ENCODE data around the gene MLLT10. TPM values are rescaled to one million over a fixed set of nuclear protein-coding genes. Genes with fewer than 3 reads are reported as not detected.

MLLT10 gene
- polyA plus RNA-seq, 4 donors, result 8.9 to 34.3 (median 13.4) TPM

- no peak for DNase-seq
- no peak for FAIRE-seq
- WGBS, 3 donors, result 95 to 99% (median 96%) methylated on average over 5 of the region's 5 CpGs
These were observed 115.4 kb downstream of the MLLT10 start for GRCh38 chr10:21649454-21649872.

GRCh38 chr10:21650353-21650752 is 116.3 kb downstream of the MLLT10 start:
- no peaks in the 10 kb centered on the region for H3K4me1 ChIP-seq (ENCODE audit: control insufficient read depth in 3 of 3, insufficient read depth in 2 of 3, low read depth in 1 of 3, low read length in 2 of 3)
- no peak overlapping the region for H3K4me3 ChIP-seq (ENCODE audit: low read depth in 1 of 3, low read length in 3 of 3)
- 83 to 97% (median 92%) methylated on average over 2 of the region's 2 CpGs for WGBS, 3 donors
- H3K27ac ChIP-seq (ENCODE audit: low read depth in 1 of 3, low read length in 2 of 3), result no peak overlapping the region
- FAIRE-seq (no peak), DNase-seq (no peak)
- H3K36me3 ChIP-seq (ENCODE audit: control insufficient read depth in 3 of 3, insufficient read depth in 2 of 3, low read depth in 1 of 3, low read length in 3 of 3), result peaks cover 0 to 18% (median 0%) of the 10 kb centered on the region in 3 donors
- no peaks in the 10 kb centered on the region for H3K9me3 ChIP-seq (ENCODE audit: control insufficient read depth in 2 of 2, insufficient read depth in 1 of 2, low read depth in 1 of 2, low read length in 1 of 2)
- H3K27me3 ChIP-seq (ENCODE audit: control insufficient read depth in 3 of 3, insufficient read depth in 3 of 3, low read length in 3 of 3), result no peaks in the 10 kb centered on the region

More at GRCh38 chr10:21649454-21649872, 115.4 kb downstream of the MLLT10 start:
- Histone ChIP-seq H3K4me1 (ENCODE audit: control insufficient read depth in 3 of 3, insufficient read depth in 2 of 3, low read depth in 1 of 3, low read length in 2 of 3) (no peaks in the 10 kb centered on the region), H3K9me3 (ENCODE audit: control insufficient read depth in 2 of 2, insufficient read depth in 1 of 2, low read depth in 1 of 2, low read length in 1 of 2) (no peaks in the 10 kb centered on the region), H3K36me3 (ENCODE audit: control insufficient read depth in 3 of 3, insufficient read depth in 2 of 3, low read depth in 1 of 3, low read length in 3 of 3) (peaks cover 0 to 18% (median 2%) of the 10 kb centered on the region in 3 donors), H3K27me3 (ENCODE audit: control insufficient read depth in 3 of 3, insufficient read depth in 3 of 3, low read length in 3 of 3) (no peaks in the 10 kb centered on the region), H3K4me3 (ENCODE audit: low read depth in 1 of 3, low read length in 3 of 3) (no peak overlapping the region), H3K27ac (ENCODE audit: low read depth in 1 of 3, low read length in 2 of 3) (no peak overlapping the region)

DNA sequence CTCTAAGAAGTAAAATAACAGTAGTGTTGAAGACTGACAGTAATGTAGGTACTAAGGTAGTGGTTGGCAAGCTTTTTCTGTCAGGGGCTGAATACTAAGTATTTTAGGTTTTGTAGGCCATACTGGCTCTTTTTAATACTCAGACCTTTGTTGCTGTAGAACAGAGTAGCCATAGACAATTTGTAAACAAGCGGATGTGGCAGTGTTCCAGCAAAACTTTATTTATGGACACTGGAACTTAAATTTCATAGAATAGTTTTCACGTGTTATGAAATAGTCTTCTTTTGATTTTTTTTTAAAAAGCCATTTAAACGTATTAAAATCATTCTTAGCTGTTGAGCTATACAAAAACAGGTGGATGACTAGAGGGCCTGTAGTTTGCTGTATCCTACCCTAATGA is 121.2 kb downstream of the MLLT10 start:
- Histone ChIP-seq H3K27ac (ENCODE audit: low read depth in 1 of 3, low read length in 2 of 3) (no peak overlapping the region), H3K9me3 (ENCODE audit: control insufficient read depth in 2 of 2, insufficient read depth in 1 of 2, low read depth in 1 of 2, low read length in 1 of 2) (no peaks in the 10 kb centered on the region), H3K4me1 (ENCODE audit: control insufficient read depth in 3 of 3, insufficient read depth in 2 of 3, low read depth in 1 of 3, low read length in 2 of 3) (no peaks in the 10 kb centered on the region), H3K4me3 (ENCODE audit: low read depth in 1 of 3, low read length in 3 of 3) (no peak overlapping the region), H3K36me3 (ENCODE audit: control insufficient read depth in 3 of 3, insufficient read depth in 2 of 3, low read depth in 1 of 3, low read length in 3 of 3) (peaks cover 0 to 16% (median 0%) of the 10 kb centered on the region in 3 donors), H3K27me3 (ENCODE audit: control insufficient read depth in 3 of 3, insufficient read depth in 3 of 3, low read length in 3 of 3) (no peaks in the 10 kb centered on the region)
- DNase-seq, result no peak
- FAIRE-seq, result no peak
- 76 to 93% (median 90%) methylated on average over 3 of the region's 3 CpGs for WGBS, 3 donors

DNA sequence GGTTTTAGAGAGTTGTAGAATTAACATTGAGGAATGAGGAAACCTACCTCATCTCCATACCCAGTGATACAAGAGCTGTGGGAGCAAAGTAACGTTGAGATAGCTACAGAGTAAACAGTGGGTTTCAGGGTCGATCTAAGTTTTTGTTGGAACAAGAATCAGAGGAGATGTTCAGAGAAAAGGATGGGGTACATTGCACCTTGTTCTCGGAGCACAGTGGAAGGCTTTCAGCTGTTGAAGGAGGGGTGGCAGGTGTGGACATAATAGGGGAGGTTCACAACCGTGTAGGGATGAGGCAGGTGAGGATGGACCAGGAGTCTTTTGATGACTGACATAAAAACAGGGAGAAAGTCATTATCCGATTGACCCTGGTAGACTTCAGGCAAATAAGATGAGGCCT is 121.7 kb downstream of the MLLT10 start:
- Histone ChIP-seq H3K27ac (ENCODE audit: low read depth in 1 of 3, low read length in 2 of 3) (no peak overlapping the region), H3K27me3 (ENCODE audit: control insufficient read depth in 3 of 3, insufficient read depth in 3 of 3, low read length in 3 of 3) (no peaks in the 10 kb centered on the region), H3K36me3 (ENCODE audit: control insufficient read depth in 3 of 3, insufficient read depth in 2 of 3, low read depth in 1 of 3, low read length in 3 of 3) (peaks cover 0 to 16% (median 0%) of the 10 kb centered on the region in 3 donors), H3K9me3 (ENCODE audit: control insufficient read depth in 2 of 2, insufficient read depth in 1 of 2, low read depth in 1 of 2, low read length in 1 of 2) (no peaks in the 10 kb centered on the region), H3K4me1 (ENCODE audit: control insufficient read depth in 3 of 3, insufficient read depth in 2 of 3, low read depth in 1 of 3, low read length in 2 of 3) (no peaks in the 10 kb centered on the region), H3K4me3 (ENCODE audit: low read depth in 1 of 3, low read length in 3 of 3) (no peak overlapping the region)
- DNase-seq (no peak), FAIRE-seq (no peak)
- 87 to 90% (median 89%) methylated on average over 5 of the region's 5 CpGs for WGBS, 3 donors

DNA sequence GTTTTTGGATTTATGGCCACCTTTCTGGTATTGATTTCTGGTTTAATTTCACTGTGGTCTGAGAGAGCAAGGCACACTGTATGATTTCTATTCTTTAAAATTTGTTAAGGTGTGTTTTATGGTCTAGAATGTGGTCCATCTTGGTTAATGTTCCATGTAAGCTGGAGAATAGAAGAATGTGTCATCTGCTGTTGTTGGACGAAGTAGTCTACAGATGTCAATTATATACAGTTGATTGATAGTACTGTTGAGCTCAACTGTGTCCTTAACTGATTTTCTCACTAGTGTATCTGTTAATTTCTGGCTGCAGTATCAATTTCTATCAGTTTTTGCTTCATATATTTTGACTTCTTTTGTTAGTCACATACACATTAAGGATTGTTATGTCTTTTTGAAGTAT is 127.1 kb downstream of the MLLT10 start:
- 78 to 88% (median 82%) methylated on average over 1 of the region's 1 CpG for WGBS, 3 donors
- peaks cover 0 to 24% (median 0%) of the 10 kb centered on the region in 3 donors for H3K36me3 ChIP-seq (ENCODE audit: control insufficient read depth in 3 of 3, insufficient read depth in 2 of 3, low read depth in 1 of 3, low read length in 3 of 3)
- no peaks in the 10 kb centered on the region for H3K4me1 ChIP-seq (ENCODE audit: control insufficient read depth in 3 of 3, insufficient read depth in 2 of 3, low read depth in 1 of 3, low read length in 2 of 3)
- H3K4me3 ChIP-seq (ENCODE audit: low read depth in 1 of 3, low read length in 3 of 3), result no peak overlapping the region
- DNase-seq, result no peak
- H3K27ac ChIP-seq (ENCODE audit: low read depth in 1 of 3, low read length in 2 of 3), result no peak overlapping the region
- no peaks in the 10 kb centered on the region for H3K9me3 ChIP-seq (ENCODE audit: control insufficient read depth in 2 of 2, insufficient read depth in 1 of 2, low read depth in 1 of 2, low read length in 1 of 2)
- H3K27me3 ChIP-seq (ENCODE audit: control insufficient read depth in 3 of 3, insufficient read depth in 3 of 3, low read length in 3 of 3), result no peaks in the 10 kb centered on the region
- no peak for FAIRE-seq

DNA sequence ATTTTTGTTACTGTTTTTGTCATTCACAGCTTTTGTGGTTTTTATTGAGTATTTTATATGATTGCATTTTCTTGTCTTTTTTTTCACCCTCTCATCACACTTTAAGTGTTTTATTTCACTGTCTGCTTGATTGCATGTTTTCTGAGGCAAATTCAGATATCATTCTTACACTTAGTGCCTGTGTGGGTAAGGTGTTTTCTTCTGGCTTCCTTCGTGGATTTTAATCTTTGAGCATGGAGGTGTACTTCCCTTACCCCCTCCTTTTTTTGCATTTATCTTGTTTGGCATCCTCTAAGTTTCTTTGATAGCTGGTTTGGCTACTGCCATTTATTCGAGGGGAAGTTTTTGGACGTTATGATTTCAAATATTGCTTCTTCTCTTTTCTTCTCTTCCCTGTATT is 127.9 kb downstream of the MLLT10 start:
- peaks cover 0 to 26% (median 0%) of the 10 kb centered on the region in 3 donors for H3K36me3 ChIP-seq (ENCODE audit: control insufficient read depth in 3 of 3, insufficient read depth in 2 of 3, low read depth in 1 of 3, low read length in 3 of 3)
- DNase-seq, result no peak
- H3K27me3 ChIP-seq (ENCODE audit: control insufficient read depth in 3 of 3, insufficient read depth in 3 of 3, low read length in 3 of 3), result no peaks in the 10 kb centered on the region
- no peak for FAIRE-seq
- WGBS, 3 donors, result 59 to 70% (median 66%) methylated on average over 3 of the region's 3 CpGs
- H3K27ac ChIP-seq (ENCODE audit: low read depth in 1 of 3, low read length in 2 of 3), result no peak overlapping the region
- no peak overlapping the region for H3K4me3 ChIP-seq (ENCODE audit: low read depth in 1 of 3, low read length in 3 of 3)
- H3K4me1 ChIP-seq (ENCODE audit: control insufficient read depth in 3 of 3, insufficient read depth in 2 of 3, low read depth in 1 of 3, low read length in 2 of 3), result no peaks in the 10 kb centered on the region
- H3K9me3 ChIP-seq (ENCODE audit: control insufficient read depth in 2 of 2, insufficient read depth in 1 of 2, low read depth in 1 of 2, low read length in 1 of 2), result no peaks in the 10 kb centered on the region

DNA sequence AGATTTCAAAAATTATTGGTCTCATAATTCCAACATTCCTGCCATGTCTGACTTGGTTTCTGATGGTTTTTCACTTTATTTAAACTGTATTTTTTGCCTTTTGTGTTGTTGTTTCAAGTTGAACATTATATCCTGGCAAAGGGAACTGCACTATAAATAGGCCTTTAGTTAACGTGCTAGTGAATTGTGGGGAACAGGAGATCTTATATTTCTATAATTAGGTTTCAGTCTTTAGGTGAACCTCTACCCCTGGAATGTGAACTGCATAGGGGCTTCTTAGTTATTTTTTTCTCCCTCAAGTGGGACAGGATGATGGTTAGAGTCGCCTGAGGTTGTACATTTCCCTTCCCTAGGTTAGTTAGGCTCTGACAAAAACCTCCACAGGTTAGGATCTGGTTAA is 128.6 kb downstream of the MLLT10 start:
- no peaks in the 10 kb centered on the region for H3K27me3 ChIP-seq (ENCODE audit: control insufficient read depth in 3 of 3, insufficient read depth in 3 of 3, low read length in 3 of 3)
- FAIRE-seq, result no peak
- H3K36me3 ChIP-seq (ENCODE audit: control insufficient read depth in 3 of 3, insufficient read depth in 2 of 3, low read depth in 1 of 3, low read length in 3 of 3), result peaks cover 0 to 26% (median 0%) of the 10 kb centered on the region in 3 donors
- H3K9me3 ChIP-seq (ENCODE audit: control insufficient read depth in 2 of 2, insufficient read depth in 1 of 2, low read depth in 1 of 2, low read length in 1 of 2), result no peaks in the 10 kb centered on the region
- 82 to 89% (median 83%) methylated on average over 2 of the region's 2 CpGs for WGBS, 3 donors
- H3K4me3 ChIP-seq (ENCODE audit: low read depth in 1 of 3, low read length in 3 of 3), result no peak overlapping the region
- no peak for DNase-seq
- no peaks in the 10 kb centered on the region for H3K4me1 ChIP-seq (ENCODE audit: control insufficient read depth in 3 of 3, insufficient read depth in 2 of 3, low read depth in 1 of 3, low read length in 2 of 3)
- H3K27ac ChIP-seq (ENCODE audit: low read depth in 1 of 3, low read length in 2 of 3), result no peak overlapping the region

- Histone ChIP-seq H3K4me1 (ENCODE audit: control insufficient read depth in 3 of 3, insufficient read depth in 2 of 3, low read depth in 1 of 3, low read length in 2 of 3) (no peaks in the 10 kb centered on the region), H3K36me3 (ENCODE audit: control insufficient read depth in 3 of 3, insufficient read depth in 2 of 3, low read depth in 1 of 3, low read length in 3 of 3) (peaks cover 0 to 29% (median 5%) of the 10 kb centered on the region in 3 donors), H3K27ac (ENCODE audit: low read depth in 1 of 3, low read length in 2 of 3) (no peak overlapping the region), H3K9me3 (ENCODE audit: control insufficient read depth in 2 of 2, insufficient read depth in 1 of 2, low read depth in 1 of 2, low read length in 1 of 2) (no peaks in the 10 kb centered on the region), H3K27me3 (ENCODE audit: control insufficient read depth in 3 of 3, insufficient read depth in 3 of 3, low read length in 3 of 3) (no peaks in the 10 kb centered on the region), H3K4me3 (ENCODE audit: low read depth in 1 of 3, low read length in 3 of 3) (no peak overlapping the region)
- FAIRE-seq (no peak), DNase-seq (no peak)
- 69 to 70% (median 70%) methylated on average over 1 of the region's 1 CpG for WGBS, 3 donors
These were observed 134.8 kb downstream of the MLLT10 start for GRCh38 chr10:21668831-21669230.

- Histone ChIP-seq H3K36me3 (ENCODE audit: control insufficient read depth in 3 of 3, insufficient read depth in 2 of 3, low read depth in 1 of 3, low read length in 3 of 3) (peaks cover 0 to 21% (median 5%) of the 10 kb centered on the region in 3 donors), H3K4me3 (ENCODE audit: low read depth in 1 of 3, low read length in 3 of 3) (no peak overlapping the region), H3K9me3 (ENCODE audit: control insufficient read depth in 2 of 2, insufficient read depth in 1 of 2, low read depth in 1 of 2, low read length in 1 of 2) (no peaks in the 10 kb centered on the region), H3K27me3 (ENCODE audit: control insufficient read depth in 3 of 3, insufficient read depth in 3 of 3, low read length in 3 of 3) (no peaks in the 10 kb centered on the region), H3K27ac (ENCODE audit: low read depth in 1 of 3, low read length in 2 of 3) (no peak overlapping the region), H3K4me1 (ENCODE audit: control insufficient read depth in 3 of 3, insufficient read depth in 2 of 3, low read depth in 1 of 3, low read length in 2 of 3) (no peaks in the 10 kb centered on the region)
- DNase-seq (peak in 1 of 2 donors; percentile 3), FAIRE-seq (no peak)
- 65 to 82% (median 81%) methylated on average over 2 of the region's 2 CpGs for WGBS, 3 donors
These were observed 136.4 kb downstream of the MLLT10 start for GRCh38 chr10:21670391-21670790.

Data from small intestine (tissue), 7 donors.